SK-N-SH treated with all-trans-retinoic acid at 6 μM for 48 hours (cell line): Measurements from ENCODE around the gene CERT1.

ENCODE experiments used
- ARNTL ChIP-seq: fragments of 450-650 bp; formaldehyde crosslinking; IDR thresholded peaks from 2 replicates; pipeline ENCODE4 v1.5.0; 2020; ENCODE audit warnings: low read depth, mild to moderate bottlenecking, moderate library complexity, borderline replicate concordance
- CREB5 ChIP-seq: fragments of 250-450 bp; sonication (Bioruptor Pico); IDR thresholded peaks from 2 replicates; pipeline ENCODE4 v1.5.1; 2020; ENCODE audit warnings: low read depth, mild to moderate bottlenecking, moderate library complexity
- OSR1 ChIP-seq: fragments of 250-450 bp; sonication (Bioruptor Pico); IDR thresholded peaks from 2 replicates; pipeline ENCODE4 v1.8.0; 2022; ENCODE audit warnings: moderate library complexity, mild to moderate bottlenecking, inconsistent platforms
- PATZ1 ChIP-seq: fragments of 250-450 bp; sonication (Bioruptor Pico); IDR thresholded peaks from 2 replicates; pipeline ENCODE4 v1.8.0; 2020; ENCODE audit warnings: mild to moderate bottlenecking, moderate library complexity, borderline replicate concordance
- POU6F1 ChIP-seq: fragments of 250-450 bp; sonication (Bioruptor Pico); IDR thresholded peaks from 2 replicates; pipeline ENCODE4 v1.8.0; 2021; ENCODE audit warnings: low read depth, mild to moderate bottlenecking, moderate library complexity, borderline replicate concordance
- RARB ChIP-seq: fragments of 250-450 bp; sonication (Bioruptor Pico); IDR thresholded peaks from 2 replicates; pipeline ENCODE4 v1.8.0; 2021; ENCODE audit warnings: mild to moderate bottlenecking, moderate library complexity
- ZC3H10 ChIP-seq: fragments of 250-450 bp; sonication (Bioruptor Pico); IDR thresholded peaks from 2 replicates; pipeline ENCODE4 v1.5.1; 2021; ENCODE audit warnings: mild to moderate bottlenecking, moderate library complexity
- ZFP30 ChIP-seq: fragments of 450-650 bp; formaldehyde crosslinking; IDR thresholded peaks from 2 replicates; pipeline ENCODE4 v1.5.0; 2022; ENCODE audit warnings: mild to moderate bottlenecking, moderate library complexity
- ZNF565 ChIP-seq: fragments of 450-650 bp; formaldehyde crosslinking; conservative IDR thresholded peaks from 2 replicates; pipeline ENCODE4 v1.5.0; 2020; ENCODE audit warnings: low read depth, mild to moderate bottlenecking, moderate library complexity
- TF ChIP-seq, protein P1 (sequence below): fragments of 250-450 bp; sonication (Bioruptor Pico); IDR thresholded peaks from 2 replicates; pipeline ENCODE4 v1.5.1; 2021; ENCODE audit warnings: mild to moderate bottlenecking, moderate library complexity

DNA sequence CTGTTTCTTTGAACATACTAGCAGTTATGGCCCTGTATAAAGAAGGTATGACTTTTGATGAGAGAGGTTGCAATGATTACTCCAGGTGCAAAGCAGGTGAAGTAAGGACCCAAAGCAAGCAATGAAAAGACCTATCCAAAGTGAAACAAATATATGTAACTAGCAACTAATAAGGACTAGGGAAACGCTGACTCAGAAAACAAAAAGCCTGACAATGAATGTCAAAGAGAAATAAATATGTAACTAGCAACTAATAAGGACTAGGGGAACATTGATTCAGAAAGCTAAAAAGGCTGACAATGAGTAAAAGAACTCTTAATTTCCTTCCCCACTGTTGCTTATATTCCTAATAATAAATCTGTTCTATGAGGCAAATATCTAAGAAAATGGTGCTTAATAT lies 131.3 kb downstream of the CERT1 start:
- TF ChIP-seq CREB5 (CRISPR knock-in tag) (no peak), POU6F1 (CRISPR knock-in tag) (no peak), ZC3H10 (CRISPR knock-in tag) (no peak), RARB (CRISPR knock-in tag) (no peak), OSR1 (CRISPR knock-in tag) (no peak), ZNF565 (CRISPR knock-in tag) (no peak), ARNTL (CRISPR knock-in tag) (no peak), PATZ1 (no peak), ZFP30 (no peak)
- TF ChIP-seq, protein P1, sequence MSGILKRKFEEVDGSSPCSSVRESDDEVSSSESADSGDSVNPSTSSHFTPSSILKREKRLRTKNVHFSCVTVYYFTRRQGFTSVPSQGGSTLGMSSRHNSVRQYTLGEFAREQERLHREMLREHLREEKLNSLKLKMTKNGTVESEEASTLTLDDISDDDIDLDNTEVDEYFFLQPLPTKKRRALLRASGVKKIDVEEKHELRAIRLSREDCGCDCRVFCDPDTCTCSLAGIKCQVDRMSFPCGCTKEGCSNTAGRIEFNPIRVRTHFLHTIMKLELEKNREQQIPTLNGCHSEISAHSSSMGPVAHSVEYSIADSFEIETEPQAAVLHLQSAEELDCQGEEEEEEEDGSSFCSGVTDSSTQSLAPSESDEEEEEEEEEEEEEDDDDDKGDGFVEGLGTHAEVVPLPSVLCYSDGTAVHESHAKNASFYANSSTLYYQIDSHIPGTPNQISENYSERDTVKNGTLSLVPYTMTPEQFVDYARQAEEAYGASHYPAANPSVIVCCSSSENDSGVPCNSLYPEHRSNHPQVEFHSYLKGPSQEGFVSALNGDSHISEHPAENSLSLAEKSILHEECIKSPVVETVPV (CRISPR knock-in tag) = no peak
